ENCODE results near the gene ADGRE3.

- no peak for TF ChIP-seq CTCF (IDR thresholded peaks at IDR 0.05)
- no peak for TF ChIP-seq POLR2A (IDR thresholded peaks at IDR 0.05)
- no peak for TF ChIP-seq EP300 (IDR thresholded peaks at IDR 0.05)
- no peak for TF ChIP-seq POLR2AphosphoS5 (IDR thresholded peaks at IDR 0.05)
Observed at GRCh38 chr19:14616407-14616806, 58.2 kb downstream of the ADGRE3 start.
